Regular cardiac myocyte (primary cell): ENCODE measurements around the gene ALG1L2. TPM values are rescaled to one million over a fixed set of nuclear protein-coding genes. Genes with fewer than 3 reads are reported as not detected.

ENCODE experiments used
- total RNA-seq: library from RNA; depleted of rRNA; stranded (reverse); fragments of >200 nt; gene quantifications from 2 replicates; pipeline ENCODE4 v1.2.3, GENCODE V29; 2014

Gene ALG1L2, protein sequence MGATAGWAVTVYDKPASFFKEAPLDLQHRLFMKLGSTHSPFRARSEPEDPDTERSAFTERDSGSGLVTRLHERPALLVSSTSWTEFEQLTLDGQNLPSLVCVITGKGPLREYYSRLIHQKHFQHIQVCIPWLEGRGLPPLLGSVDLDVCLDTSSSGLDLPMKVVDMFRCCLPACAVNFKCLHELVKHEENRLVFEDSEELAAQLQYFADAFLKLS
- 0.19 and 0.85 TPM in 2 replicates for total RNA-seq

GRCh38 chr3:130081351-130081881 is at the start of gene ALG1L2:
Gene ALG1L2, plus strand, starts transcription at chr3:130081831. Its CDS starts 186 bp downstream, at chr3:130082017.

Other genes with a start within 250 kb of the ALG1L2 start
- 12.3 and 63.7 TPM in 2 replicates for gene TMCC1, start 188.1 kb upstream of the ALG1L2 start, total RNA-seq
- gene TRH, start 107.1 kb upstream of the ALG1L2 start, total RNA-seq: under 0.01 and 0.38 TPM in 2 replicates